ENCODE results near the gene IRF1. TPM values are rescaled to one million over a fixed set of nuclear protein-coding genes. Genes with fewer than 3 reads are reported as not detected.

IRF1 gene, protein sequence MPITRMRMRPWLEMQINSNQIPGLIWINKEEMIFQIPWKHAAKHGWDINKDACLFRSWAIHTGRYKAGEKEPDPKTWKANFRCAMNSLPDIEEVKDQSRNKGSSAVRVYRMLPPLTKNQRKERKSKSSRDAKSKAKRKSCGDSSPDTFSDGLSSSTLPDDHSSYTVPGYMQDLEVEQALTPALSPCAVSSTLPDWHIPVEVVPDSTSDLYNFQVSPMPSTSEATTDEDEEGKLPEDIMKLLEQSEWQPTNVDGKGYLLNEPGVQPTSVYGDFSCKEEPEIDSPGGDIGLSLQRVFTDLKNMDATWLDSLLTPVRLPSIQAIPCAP
- 109 TPM for polyA plus RNA-seq (2013)

DNA sequence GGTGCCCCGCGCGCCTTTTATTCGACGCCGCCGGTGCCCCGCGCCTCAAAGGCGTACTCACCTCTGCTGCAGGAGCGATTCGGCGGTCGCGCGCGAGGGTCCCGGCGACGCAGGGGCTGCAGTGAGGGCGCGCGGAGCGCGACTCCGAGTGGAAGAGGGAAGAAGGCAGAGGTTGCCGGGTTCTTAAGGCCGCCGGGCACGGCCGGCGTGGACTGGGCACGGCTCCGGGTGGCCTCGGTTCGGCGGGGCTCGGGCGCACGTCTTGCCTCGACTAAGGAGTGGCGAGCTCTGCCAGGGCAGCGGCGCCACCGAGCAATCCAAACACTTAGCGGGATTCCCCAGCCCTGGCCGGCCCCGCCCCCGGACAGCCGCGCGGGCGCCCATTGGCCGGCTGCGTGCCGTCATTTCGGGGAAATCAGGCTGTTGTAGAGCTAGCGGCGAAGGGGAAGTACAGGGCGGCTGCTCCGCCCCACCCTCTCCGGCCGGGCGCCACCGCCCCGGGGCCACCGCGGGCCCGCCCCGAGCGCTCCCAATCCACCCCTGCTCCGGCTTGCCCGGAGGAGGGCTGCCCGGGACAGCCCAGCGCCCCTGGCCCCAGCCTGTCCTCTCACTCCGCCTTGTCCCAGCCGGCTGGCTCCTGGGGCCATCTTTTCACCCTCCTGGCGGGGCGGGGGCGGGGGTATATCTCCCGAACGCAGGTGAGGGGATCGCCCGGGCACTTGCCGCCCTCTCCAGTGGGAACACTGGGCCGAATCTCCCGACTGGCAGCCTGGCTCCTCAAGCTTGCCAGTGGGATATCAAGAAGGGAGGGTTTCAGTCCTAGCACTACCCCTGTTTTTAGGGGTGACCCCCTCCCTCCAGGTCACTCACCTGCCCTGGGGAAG, at the start of gene IRF1:
IRF1 (minus strand) TSS at position 290 of the 884 bp plus-strand sequence. CDS start 1,295 bp downstream, outside the sequence.
- peaks cover 8 to 40% (median 31%) of the 10 kb centered on the region in 4 experiments for H3K36me3 ChIP-seq (ENCODE audit: control insufficient read depth in 4 of 4, insufficient read depth in 4 of 4, low read length in 3 of 4)
- ChIA-PET CTCF (interaction anchor here (0.8 to 25.1 kb wide), 16 partner anchors 10 to 200 kb away, joined by 3 to 471 read pairs (median 4); no protein-coding TSS in a partner anchor), POLR2A (interaction anchor here (0.6 to 5.4 kb wide), 23 partner anchors 8 to 96 kb away, joined by 3 to 67 read pairs (median 9); no protein-coding TSS in a partner anchor)
- no peaks in the 10 kb centered on the region for H3K9me3 ChIP-seq (ENCODE audit: control extremely low read depth in 1 of 5, control insufficient read depth in 4 of 5, insufficient read depth in 2 of 5, low read depth in 1 of 5, low read length in 4 of 5)
- peak within 1 kb of the TSS; percentile 89 to 95 for H3K27ac ChIP-seq (ENCODE audit: insufficient read depth in 1 of 2, low read depth in 1 of 2, low read length in 2 of 2, poor library complexity in 1 of 2, severe bottlenecking in 2 of 2)
- peaks cover 24 to 90% (median 79%) of the 10 kb centered on the region in 4 experiments for H3K4me1 ChIP-seq (ENCODE audit: control extremely low read depth in 1 of 4, control insufficient read depth in 4 of 4, insufficient read depth in 4 of 4, low read length in 3 of 4)
- DNase-seq, result peak; percentile 95 to 98 (median 98)
- no peaks in the 10 kb centered on the region for H3K27me3 ChIP-seq (replicated peaks in 2 of 5; ENCODE audit: control insufficient read depth in 4 of 5, insufficient read depth in 5 of 5, low read length in 4 of 5)
- 0% methylated on average over 74 of the region's 87 CpGs for WGBS (ENCODE audit: insufficient coverage)
- H3K4me3 ChIP-seq (ENCODE audit: control insufficient read depth in 1 of 7, extremely low read depth in 1 of 7, insufficient read depth in 4 of 7, low read depth in 2 of 7, low read length in 6 of 7), result peak within 1 kb of the TSS; percentile 81 to 98 (median 95)

DNA sequence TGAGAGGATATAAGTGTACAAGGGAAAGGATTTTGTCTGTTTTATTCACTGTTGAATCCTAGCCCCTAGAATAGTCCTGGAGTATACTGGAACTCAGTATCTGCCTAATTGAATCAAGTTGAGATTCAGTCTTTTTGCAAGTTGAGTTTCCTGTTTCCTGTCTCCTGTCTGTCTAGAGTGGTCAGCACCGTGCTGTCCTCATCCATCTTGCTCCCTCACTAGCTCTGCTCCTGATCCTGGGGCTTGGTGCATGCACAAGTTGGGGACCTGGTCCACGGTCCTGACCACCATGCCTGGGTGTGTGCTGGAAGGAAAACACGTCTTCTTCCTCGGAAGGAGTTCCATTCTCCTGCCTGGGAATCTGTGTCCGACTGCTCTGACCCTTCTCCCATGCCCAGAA, 49.6 kb upstream of the IRF1 start:
- no peak for DNase-seq
- ChIA-PET CTCF (no interaction called here), POLR2A (no interaction called here)
- H3K36me3 ChIP-seq (ENCODE audit: control insufficient read depth in 4 of 4, insufficient read depth in 4 of 4, low read length in 3 of 4), result no peaks in the 10 kb centered on the region
- WGBS (ENCODE audit: insufficient coverage), result 75% methylated on average over 2 of the region's 5 CpGs
- H3K27ac ChIP-seq (ENCODE audit: insufficient read depth in 1 of 2, low read depth in 1 of 2, low read length in 2 of 2, poor library complexity in 1 of 2, severe bottlenecking in 2 of 2), result no peak overlapping the region
- H3K4me1 ChIP-seq (ENCODE audit: control extremely low read depth in 1 of 4, control insufficient read depth in 4 of 4, insufficient read depth in 4 of 4, low read length in 3 of 4), result no peaks in the 10 kb centered on the region
- no peak overlapping the region for H3K4me3 ChIP-seq (ENCODE audit: control insufficient read depth in 1 of 7, extremely low read depth in 1 of 7, insufficient read depth in 4 of 7, low read depth in 2 of 7, low read length in 6 of 7)
- no peaks in the 10 kb centered on the region for H3K27me3 ChIP-seq (replicated peaks in 2 of 5; ENCODE audit: control insufficient read depth in 4 of 5, insufficient read depth in 5 of 5, low read length in 4 of 5)
- H3K9me3 ChIP-seq (ENCODE audit: control extremely low read depth in 1 of 5, control insufficient read depth in 4 of 5, insufficient read depth in 2 of 5, low read depth in 1 of 5, low read length in 4 of 5), result peaks cover 0 to 6% (median under 1%) of the 10 kb centered on the region in 5 experiments

GRCh38 chr5:132539716-132540115, 49.1 kb upstream of the IRF1 start:
- Histone ChIP-seq H3K9me3 (ENCODE audit: control extremely low read depth in 1 of 5, control insufficient read depth in 4 of 5, insufficient read depth in 2 of 5, low read depth in 1 of 5, low read length in 4 of 5) (peaks cover 0 to 10% (median 3%) of the 10 kb centered on the region in 5 experiments), H3K4me3 (ENCODE audit: control insufficient read depth in 1 of 7, extremely low read depth in 1 of 7, insufficient read depth in 4 of 7, low read depth in 2 of 7, low read length in 6 of 7) (no peak overlapping the region), H3K27ac (ENCODE audit: insufficient read depth in 1 of 2, low read depth in 1 of 2, low read length in 2 of 2, poor library complexity in 1 of 2, severe bottlenecking in 2 of 2) (no peak overlapping the region), H3K27me3 (replicated peaks in 2 of 5; ENCODE audit: control insufficient read depth in 4 of 5, insufficient read depth in 5 of 5, low read length in 4 of 5) (no peaks in the 10 kb centered on the region), H3K36me3 (ENCODE audit: control insufficient read depth in 4 of 4, insufficient read depth in 4 of 4, low read length in 3 of 4) (no peaks in the 10 kb centered on the region), H3K4me1 (ENCODE audit: control extremely low read depth in 1 of 4, control insufficient read depth in 4 of 4, insufficient read depth in 4 of 4, low read length in 3 of 4) (no peaks in the 10 kb centered on the region)
- POLR2A ChIA-PET, result no interaction called here
- no peak for DNase-seq
- WGBS (ENCODE audit: insufficient coverage), result 97% methylated on average over 4 of the region's 4 CpGs
- CTCF ChIA-PET, result no interaction called here

DNA sequence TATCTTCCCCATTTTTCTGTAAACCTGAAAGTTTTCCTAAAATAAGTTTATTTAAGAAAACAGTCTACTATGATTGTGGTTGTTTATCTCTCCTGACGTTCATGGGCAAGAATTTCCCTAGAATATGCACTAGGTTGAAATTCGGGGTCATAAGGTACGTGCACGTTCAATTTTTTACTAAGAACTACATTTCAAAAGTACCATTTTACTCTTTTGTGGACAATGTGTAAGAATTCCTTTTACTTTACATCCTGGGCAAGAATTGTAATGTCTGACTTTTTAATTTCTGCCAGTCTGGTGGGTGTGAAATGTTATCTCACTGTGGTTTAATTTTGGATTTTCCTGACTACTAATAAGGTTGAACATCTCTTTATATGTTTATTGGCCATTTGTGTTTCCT, 40.4 kb upstream of the IRF1 start:
- no peak for DNase-seq
- Histone ChIP-seq H3K27me3 (replicated peaks in 2 of 5; ENCODE audit: control insufficient read depth in 4 of 5, insufficient read depth in 5 of 5, low read length in 4 of 5) (no peaks in the 10 kb centered on the region), H3K4me3 (ENCODE audit: control insufficient read depth in 1 of 7, extremely low read depth in 1 of 7, insufficient read depth in 4 of 7, low read depth in 2 of 7, low read length in 6 of 7) (no peak overlapping the region), H3K27ac (ENCODE audit: insufficient read depth in 1 of 2, low read depth in 1 of 2, low read length in 2 of 2, poor library complexity in 1 of 2, severe bottlenecking in 2 of 2) (no peak overlapping the region), H3K4me1 (ENCODE audit: control extremely low read depth in 1 of 4, control insufficient read depth in 4 of 4, insufficient read depth in 4 of 4, low read length in 3 of 4) (peaks cover 16 to 59% (median 43%) of the 10 kb centered on the region in 4 experiments), H3K9me3 (ENCODE audit: control extremely low read depth in 1 of 5, control insufficient read depth in 4 of 5, insufficient read depth in 2 of 5, low read depth in 1 of 5, low read length in 4 of 5) (peaks cover 0 to 13% (median 3%) of the 10 kb centered on the region in 5 experiments), H3K36me3 (ENCODE audit: control insufficient read depth in 4 of 4, insufficient read depth in 4 of 4, low read length in 3 of 4) (no peaks in the 10 kb centered on the region)
- ChIA-PET CTCF (interaction anchor here (1.0 kb wide), 1 partner anchor 333 kb away, joined by 3 read pairs; no protein-coding TSS in a partner anchor), POLR2A (no interaction called here)
- WGBS (ENCODE audit: insufficient coverage), result no CpG with 5 or more reads among the region's 4 CpGs

GRCh38 chr5:132528866-132529634, 38.5 kb upstream of the IRF1 start:
- Histone ChIP-seq H3K4me1 (ENCODE audit: control extremely low read depth in 1 of 4, control insufficient read depth in 4 of 4, insufficient read depth in 4 of 4, low read length in 3 of 4) (peaks cover 22 to 74% (median 53%) of the 10 kb centered on the region in 4 experiments), H3K27me3 (replicated peaks in 2 of 5; ENCODE audit: control insufficient read depth in 4 of 5, insufficient read depth in 5 of 5, low read length in 4 of 5) (no peaks in the 10 kb centered on the region), H3K9me3 (ENCODE audit: control extremely low read depth in 1 of 5, control insufficient read depth in 4 of 5, insufficient read depth in 2 of 5, low read depth in 1 of 5, low read length in 4 of 5) (no peaks in the 10 kb centered on the region), H3K36me3 (ENCODE audit: control insufficient read depth in 4 of 4, insufficient read depth in 4 of 4, low read length in 3 of 4) (no peaks in the 10 kb centered on the region), H3K4me3 (ENCODE audit: control insufficient read depth in 1 of 7, extremely low read depth in 1 of 7, insufficient read depth in 4 of 7, low read depth in 2 of 7, low read length in 6 of 7) (peak overlapping the region in 2 of 7 experiments; percentile 8 to 26), H3K27ac (ENCODE audit: insufficient read depth in 1 of 2, low read depth in 1 of 2, low read length in 2 of 2, poor library complexity in 1 of 2, severe bottlenecking in 2 of 2) (peak overlapping the region in 1 of 2 experiments; percentile 32)
- CTCF ChIA-PET, result interaction anchor here (1.6 to 3.6 kb wide), 3 partner anchors 17 to 67 kb away, joined by 3 to 23 read pairs (median 7); no protein-coding TSS in a partner anchor
- WGBS (ENCODE audit: insufficient coverage), result 72% methylated on average over 3 of the region's 6 CpGs
- DNase-seq, result peak; percentile 88 to 97 (median 94)
- POLR2A ChIA-PET, result interaction anchor here (0.6 to 1.1 kb wide), 2 partner anchors 28 to 1503 kb away, joined by 3 to 4 read pairs; partner anchors contain the start of gene RAD50

DNA sequence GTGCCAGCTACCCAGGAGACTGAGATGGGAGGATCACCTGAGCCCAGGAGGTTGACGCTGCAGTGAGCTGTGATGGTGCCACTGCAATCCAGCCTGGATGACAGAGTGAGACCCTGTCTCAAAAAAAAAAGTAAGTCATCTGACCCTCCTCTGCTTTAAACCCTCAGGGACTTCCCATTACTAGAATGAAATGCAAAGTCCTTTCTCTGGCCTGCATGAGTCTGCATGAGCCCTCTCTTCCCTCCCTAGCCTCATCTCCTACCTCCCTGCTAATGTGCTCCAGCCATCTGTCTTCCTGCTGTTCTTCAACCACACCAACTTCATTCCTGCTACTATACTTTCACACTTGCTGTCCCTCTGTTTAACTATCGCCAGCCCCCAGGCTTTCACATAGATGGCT, 37.4 kb upstream of the IRF1 start:
- ChIA-PET CTCF (interaction anchor here (0.5 to 3.6 kb wide), 14 partner anchors 9 to 358 kb away, joined by 3 to 23 read pairs (median 4); no protein-coding TSS in a partner anchor), POLR2A (interaction anchor here (0.6 kb wide), 1 partner anchor 1504 kb away, joined by 3 read pairs; no protein-coding TSS in a partner anchor)
- Histone ChIP-seq H3K4me3 (ENCODE audit: control insufficient read depth in 1 of 7, extremely low read depth in 1 of 7, insufficient read depth in 4 of 7, low read depth in 2 of 7, low read length in 6 of 7) (no peak overlapping the region), H3K27ac (ENCODE audit: insufficient read depth in 1 of 2, low read depth in 1 of 2, low read length in 2 of 2, poor library complexity in 1 of 2, severe bottlenecking in 2 of 2) (no peak overlapping the region), H3K27me3 (replicated peaks in 2 of 5; ENCODE audit: control insufficient read depth in 4 of 5, insufficient read depth in 5 of 5, low read length in 4 of 5) (no peaks in the 10 kb centered on the region), H3K36me3 (ENCODE audit: control insufficient read depth in 4 of 4, insufficient read depth in 4 of 4, low read length in 3 of 4) (no peaks in the 10 kb centered on the region), H3K4me1 (ENCODE audit: control extremely low read depth in 1 of 4, control insufficient read depth in 4 of 4, insufficient read depth in 4 of 4, low read length in 3 of 4) (peaks cover 22 to 74% (median 53%) of the 10 kb centered on the region in 4 experiments), H3K9me3 (ENCODE audit: control extremely low read depth in 1 of 5, control insufficient read depth in 4 of 5, insufficient read depth in 2 of 5, low read depth in 1 of 5, low read length in 4 of 5) (no peaks in the 10 kb centered on the region)
- DNase-seq, result peak in 2 of 3 donors; percentile 34 to 36
- WGBS (ENCODE audit: insufficient coverage), result 67% methylated on average over 2 of the region's 2 CpGs
